Liver (tissue), 3 donors: ENCODE results near the gene BRF1.

ENCODE experiments used
- CTCF ChIP-seq: fragments of 150-350 bp; IDR thresholded peaks from 2 replicates; pipeline ENCODE4 v1.5.1; 2017; ENCODE audit warnings: improper control_type of control experiment, low read depth, low read length; ENCODE audit not compliant: missing input control
- EGR1 ChIP-seq, 2 donors: IDR thresholded peaks; 2 replicates each; pipeline ENCODE4 v1.6.1; 2016 to 2018; ENCODE audit warnings: antibody characterized with exemption in 2 of 2, low read depth in 2 of 2
- FOXA1 ChIP-seq: IDR thresholded peaks from 2 replicates; pipeline ENCODE4 v1.6.1; 2016; ENCODE audit warnings: antibody characterized with exemption
- GABPA ChIP-seq, 2 donors: IDR thresholded peaks in 1 of 2; conservative IDR thresholded peaks in 1 of 2; 2 replicates each; pipeline ENCODE4 v1.6.1; 2016; ENCODE audit warnings: antibody characterized with exemption in 2 of 2, mild to moderate bottlenecking in 1 of 2, moderate library complexity in 1 of 2
- JUND ChIP-seq, 2 donors: IDR thresholded peaks; 2 replicates each; pipeline ENCODE4 v1.6.1; 2016; ENCODE audit warnings: antibody characterized with exemption in 2 of 2
- MAX ChIP-seq: IDR thresholded peaks from 2 replicates; pipeline ENCODE4 v1.6.1; 2016; ENCODE audit warnings: antibody characterized with exemption
- RAD21 ChIP-seq, 2 donors: IDR thresholded peaks; 2 replicates each; pipeline ENCODE4 v1.6.1; 2016; ENCODE audit warnings: antibody characterized with exemption in 2 of 2, mild to moderate bottlenecking in 2 of 2
- REST ChIP-seq: IDR thresholded peaks from 2 replicates; pipeline ENCODE4 v1.6.1; 2016; ENCODE audit warnings: antibody characterized with exemption, mild to moderate bottlenecking
- SP1 ChIP-seq: IDR thresholded peaks from 2 replicates; pipeline ENCODE4 v1.6.1; 2018; ENCODE audit warnings: antibody characterized with exemption, mild to moderate bottlenecking
- TAF1 ChIP-seq: conservative IDR thresholded peaks from 2 replicates; pipeline ENCODE4 v1.6.1; 2016; ENCODE audit warnings: antibody characterized with exemption, mild to moderate bottlenecking
- YY1 ChIP-seq: IDR thresholded peaks from 2 replicates; pipeline ENCODE4 v1.6.1; 2016; ENCODE audit warnings: antibody characterized with exemption, mild to moderate bottlenecking
- ZBTB33 ChIP-seq: IDR thresholded peaks from 2 replicates; pipeline ENCODE4 v1.6.1; 2016; ENCODE audit warnings: antibody characterized with exemption
- donor health status: healthy.
- donor health status: healthy.

- no peak for TF ChIP-seq CTCF
- no peak for TF ChIP-seq YY1
- TF ChIP-seq REST, result no peak
- no peak for TF ChIP-seq ZBTB33
- no peak for TF ChIP-seq GABPA (IDR thresholded peaks at IDR 0.05 in 1 of 2, conservative IDR thresholded peaks at IDR 0.05 in 1 of 2)
- TF ChIP-seq RAD21 (IDR thresholded peaks at IDR 0.05), result no peak
- TF ChIP-seq JUND (IDR thresholded peaks at IDR 0.05), result no peak
- TF ChIP-seq TAF1, result no peak
- TF ChIP-seq EGR1 (IDR thresholded peaks at IDR 0.05; ENCODE audit: low read depth in 2 of 2), result no peak
- TF ChIP-seq MAX, result no peak
- TF ChIP-seq SP1, result no peak
- no peak for TF ChIP-seq FOXA1
These were observed 22.2 kb upstream of the BRF1 start for GRCh38 chr14:105322791-105323556.
